Measurements from ENCODE around the gene KCNIP4. TPM values are rescaled to one million over a fixed set of nuclear protein-coding genes. Genes with fewer than 3 reads are reported as not detected.

The KCNIP4 gene
- total and polyA plus RNA-seq, 2 of the 4 experiments (the other 2 are of a cell fraction), result not detected

DNA sequence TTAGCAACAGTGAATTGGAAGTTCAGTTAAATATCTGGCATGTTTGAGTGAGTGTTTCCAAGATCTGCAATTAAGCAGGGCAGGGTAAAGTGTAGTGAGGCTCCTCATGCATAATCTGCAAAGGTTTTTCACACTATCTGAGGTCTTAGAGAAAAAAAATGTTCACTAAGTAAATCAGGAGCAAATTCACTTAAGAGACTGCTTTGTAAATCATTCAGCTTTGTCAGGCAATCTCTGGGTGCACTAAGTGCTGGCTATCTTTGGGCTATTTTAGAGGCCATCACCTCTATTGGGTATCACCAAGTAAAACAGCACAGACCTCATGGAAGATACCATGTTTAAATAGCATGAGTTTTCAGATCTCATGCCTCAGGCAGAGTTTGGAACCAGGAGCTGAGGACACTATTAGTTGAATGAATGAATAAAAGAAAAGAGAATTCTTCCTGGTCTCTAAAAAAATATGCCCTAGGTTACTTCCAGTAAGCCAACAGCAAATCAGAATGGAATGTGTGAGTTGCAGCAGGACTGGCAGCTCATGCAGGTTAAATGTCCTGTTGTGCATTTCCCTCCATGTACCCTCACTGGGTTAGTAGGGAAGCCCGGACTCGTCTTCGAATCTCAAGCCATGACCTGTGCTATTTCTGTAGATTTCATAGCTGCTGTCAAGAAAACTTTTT lies 195.3 kb downstream of the KCNIP4 start:
- CTCF ChIA-PET, result interaction anchor here (3.2 kb wide), 1 partner anchor 11 kb away, joined by 13 read pairs; no protein-coding TSS in a partner anchor
- Histone ChIP-seq H3K27ac (ENCODE audit: insufficient read depth, low read length) (no peak overlapping the region), H3K9me3 (ENCODE audit: control insufficient read depth, insufficient read depth, low read length) (no peaks in the 10 kb centered on the region), H3K14ac (replicated peaks; ENCODE audit: low read depth, low read length) (no peak overlapping the region), H4K5ac (ENCODE audit: low read depth, low read length) (no peak overlapping the region), H2BK20ac (ENCODE audit: low read depth, low read length) (no peak overlapping the region), H3K18ac (ENCODE audit: low read depth, low read length) (no peak overlapping the region), H3K4me3 (ENCODE audit: insufficient read depth, low read depth, low read length) (no peak overlapping the region), H2BK5ac (ENCODE audit: low read depth, low read length, poor library complexity, severe bottlenecking) (no peak overlapping the region), H4K91ac (ENCODE audit: insufficient read depth, low read depth, low read length) (no peak overlapping the region), H2AK9ac (replicated peaks; ENCODE audit: low read depth, low read length, poor library complexity) (no peak overlapping the region), H2BK120ac (ENCODE audit: low read depth, low read length) (no peak overlapping the region), H3K36me3 (ENCODE audit: control insufficient read depth, insufficient read depth, low read length) (no peaks in the 10 kb centered on the region), H2AK5ac (ENCODE audit: low read depth, low read length) (no peak overlapping the region), H4K8ac (ENCODE audit: low read depth in 2 of 2, low read length in 2 of 2) (no peak overlapping the region), H3K56ac (ENCODE audit: extremely low read depth, insufficient read depth, low read length) (no peak overlapping the region), H3K4ac (ENCODE audit: low read depth, low read length) (no peak overlapping the region), H3K4me2 (ENCODE audit: low read depth, low read length) (no peak overlapping the region), H3K9ac (ENCODE audit: low read depth, low read length) (no peak overlapping the region), H4K20me1 (ENCODE audit: insufficient read depth, low read length) (no peaks in the 10 kb centered on the region), H3K9me1 (ENCODE audit: insufficient read depth, low read length) (no peaks in the 10 kb centered on the region), H2AFZ (replicated peaks; ENCODE audit: low read length, poor library complexity) (no peak overlapping the region), H3K4me1 (ENCODE audit: control insufficient read depth, insufficient read depth, low read length) (no peaks in the 10 kb centered on the region), H3K79me1 (ENCODE audit: low read depth in 1 of 2, low read length in 2 of 2) (no peaks in the 10 kb centered on the region), H2BK15ac (ENCODE audit: low read depth, low read length) (no peak overlapping the region), H3K23ac (ENCODE audit: low read depth, low read length) (no peak overlapping the region), H3K27me3 (ENCODE audit: control insufficient read depth, insufficient read depth, low read length) (no peaks in the 10 kb centered on the region)
- TF ChIP-seq SMC3 (IDR thresholded peaks at IDR 0.05; ENCODE audit: low read depth, low read length), result no peak
- TF ChIP-seq, protein P1, sequence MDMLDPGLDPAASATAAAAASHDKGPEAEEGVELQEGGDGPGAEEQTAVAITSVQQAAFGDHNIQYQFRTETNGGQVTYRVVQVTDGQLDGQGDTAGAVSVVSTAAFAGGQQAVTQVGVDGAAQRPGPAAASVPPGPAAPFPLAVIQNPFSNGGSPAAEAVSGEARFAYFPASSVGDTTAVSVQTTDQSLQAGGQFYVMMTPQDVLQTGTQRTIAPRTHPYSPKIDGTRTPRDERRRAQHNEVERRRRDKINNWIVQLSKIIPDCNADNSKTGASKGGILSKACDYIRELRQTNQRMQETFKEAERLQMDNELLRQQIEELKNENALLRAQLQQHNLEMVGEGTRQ (IDR thresholded peaks at IDR 0.05; ENCODE audit: low read depth, low read length), result no peak
- TF ChIP-seq CHD1 (IDR thresholded peaks at IDR 0.05; ENCODE audit: low read depth, low read length), result no peak
- no peak for TF ChIP-seq MXI1 (IDR thresholded peaks at IDR 0.05; ENCODE audit: borderline replicate concordance, low read depth, low read length)
- TF ChIP-seq FOS (IDR thresholded peaks at IDR 0.05; ENCODE audit: low read depth, low read length), result no peak
- TF ChIP-seq NFE2L2 (IDR thresholded peaks at IDR 0.05; ENCODE audit: low read depth, low read length), result no peak
- POLR2A ChIA-PET (ENCODE audit: unreplicated experiment), result no interaction called here
- dilution Hi-C loops (cut with HindIII; ENCODE audit: low sequenced_read_pairs, unreplicated experiment) (no loop called here), intact Hi-C loops (cut with micrococcal nuclease) (no loop called here), in situ Hi-C loops (cut with MboI; ENCODE audit: low sequenced_read_pairs) (loop anchor here (25.0 kb wide), 1 partner anchor 241 kb away; no protein-coding TSS in a partner anchor)
- no TSS peak for BruUV-seq (replicated peaks)
- no peak for DNase-seq
- no peak for ATAC-seq (ENCODE audit: low read depth)
- WGBS, 2 experiments (ENCODE audit: extremely low coverage in 2 of 2, insufficient read length in 1 of 2), result 100% methylated on average over 1 of the region's 3 CpGs; no CpG with 5 or more reads in 1 of the 2 experiments
